GM12878 (cell line): ENCODE measurements around the gene BTBD19. TPM values are rescaled to one million over a fixed set of nuclear protein-coding genes. Genes with fewer than 3 reads are reported as not detected.

Source experiments
- ATAC-seq: fragments of 200-7000 bp; cut with Tn5 transposase; 3 replicates; pipeline ENCODE4 v1.9.1; 2020; ENCODE audit warnings: mild to moderate bottlenecking, moderate library complexity
- BruUV-seq: library from RNA; stranded (reverse); fragments of 400-500 nt; replicated peaks from 2 replicates; lab custom pipeline; 2021; lab: Mats Ljungman, UMichigan
- CTCF ChIA-PET: fragments of 300-600 bp; sonication (Branson Sonifier 250); formaldehyde crosslinking; extraction: SDS; loops from one replicate; lab custom pipeline; 2021; ENCODE audit warnings: inconsistent platforms; lab: Yijun Ruan, JAX
- POLR2A ChIA-PET: fragments of 350-600 bp; formaldehyde crosslinking; extraction: SDS; loops from one replicate; lab custom pipeline; 2021; ENCODE audit warnings: inconsistent platforms; lab: Charles Lee
- RAD21 ChIA-PET: fragments of 300-600 bp; sonication (Branson Sonifier 250); formaldehyde crosslinking; loops from one replicate; lab custom pipeline; 2023; ENCODE audit warnings: antibody characterized with exemption; ENCODE audit not compliant: unreplicated experiment; lab: Charles Lee
- SMC1A ChIA-PET: fragments of 300-600 bp; sonication (Branson Sonifier 250); formaldehyde crosslinking; loops from one replicate; lab custom pipeline; 2023; ENCODE audit not compliant: unreplicated experiment, uncharacterized antibody; lab: Charles Lee
- DNase-seq: peaks from one replicate; pipeline ENCODE4 v3.0.0-alpha.2; 2011; ENCODE audit warnings: low read depth, low spot score
- FAIRE-seq: peaks from 3 replicates; lab custom pipeline; 2011; peaks lifted over from hg19 to GRCh38; lab: Jason Lieb, UNC
- H2AFZ ChIP-seq: 2 replicates; pipeline ENCODE4 v1.6.0; 2011; ENCODE audit warnings: low read depth, low read length, control low read depth; ENCODE audit not compliant: control insufficient read depth
- H3K27ac ChIP-seq: 2 replicates; pipeline ENCODE4 v1.5.1; 2011; ENCODE audit warnings: control low read depth; ENCODE audit not compliant: control insufficient read depth, insufficient read depth
- H3K27me3 ChIP-seq, 2 experiments: replicated peaks in 1 of 2; 2 replicates each; pipeline versions ENCODE4 v1.6.0 to v1.6.1; 2011; ENCODE audit warnings: low read length in 1 of 2; ENCODE audit not compliant: control insufficient read depth in 2 of 2, insufficient read depth in 2 of 2
- H3K36me3 ChIP-seq, 2 experiments: 2 replicates each; pipeline ENCODE4 v1.5.1; 2011; ENCODE audit warnings: low read length in 1 of 2; ENCODE audit not compliant: control insufficient read depth in 2 of 2, insufficient read depth in 2 of 2
- H3K4me1 ChIP-seq: 2 replicates; pipeline ENCODE4 v1.6.1; 2011; ENCODE audit warnings: mild to moderate bottlenecking, low read length, moderate library complexity, mixed read lengths; ENCODE audit not compliant: control insufficient read depth, insufficient read depth
- H3K4me2 ChIP-seq: 2 replicates; pipeline ENCODE4 v1.6.0; 2011; ENCODE audit warnings: control low read depth; ENCODE audit not compliant: control insufficient read depth, insufficient read depth
- H3K4me3 ChIP-seq: fragments of 200-600 bp; sonication (generic); 2 replicates; pipeline ENCODE4 v1.5.1; 2016
- H3K79me2 ChIP-seq: 2 replicates; pipeline ENCODE4 v1.6.0; 2011; ENCODE audit warnings: low read length; ENCODE audit not compliant: control insufficient read depth, insufficient read depth
- H3K9ac ChIP-seq: 2 replicates; pipeline ENCODE4 v1.8.0; 2011; ENCODE audit warnings: low read length, control low read depth, mixed read lengths; ENCODE audit not compliant: control insufficient read depth, insufficient read depth
- H3K9me3 ChIP-seq: replicated peaks from 3 replicates; pipeline ENCODE4 v1.5.1; 2011; ENCODE audit warnings: mild to moderate bottlenecking, low read length; ENCODE audit not compliant: control insufficient read depth, insufficient read depth
- H4K20me1 ChIP-seq: 2 replicates; pipeline ENCODE4 v1.6.0; 2011; ENCODE audit not compliant: control insufficient read depth, insufficient read depth
- BHLHE40 ChIP-seq, 2 experiments: fragments of 450-650 bp in 1 of 2; IDR thresholded peaks; 2 replicates each; pipeline ENCODE4 v1.6.1; 2011 to 2017; ENCODE audit warnings: low read depth in 2 of 2, borderline replicate concordance in 1 of 2, improper control_type of control experiment in 1 of 2, low read length in 1 of 2, mild to moderate bottlenecking in 1 of 2
- EP300 ChIP-seq, 2 experiments: fragments of 150-350 bp in 1 of 2; IDR thresholded peaks; 2 replicates each; pipeline ENCODE4 v1.6.1; 2011 to 2012; ENCODE audit warnings: low read depth in 2 of 2, low read length in 2 of 2, borderline replicate concordance in 1 of 2, improper control_type of control experiment in 1 of 2, inconsistent platforms in 1 of 2; ENCODE audit not compliant: control insufficient read depth in 1 of 2
- ESRRA ChIP-seq: IDR thresholded peaks from 2 replicates; pipeline ENCODE4 v1.6.1; 2012; ENCODE audit warnings: mild to moderate bottlenecking, low read length, improper control_type of control experiment
- GABPA ChIP-seq: IDR thresholded peaks from 2 replicates; pipeline ENCODE4 v1.6.1; 2014; ENCODE audit warnings: antibody characterized with exemption, low read depth, mild to moderate bottlenecking, inconsistent platforms
- IRF3 ChIP-seq: fragments of 450-650 bp; IDR thresholded peaks from 2 replicates; pipeline ENCODE4 v1.6.1; 2014; ENCODE audit warnings: mild to moderate bottlenecking
- IRF5 ChIP-seq: fragments of 450-650 bp; IDR thresholded peaks from 2 replicates; pipeline ENCODE4 v1.6.1; 2017; ENCODE audit warnings: borderline replicate concordance
- SIN3A ChIP-seq: IDR thresholded peaks from 2 replicates; pipeline ENCODE4 v1.6.1; 2012; ENCODE audit warnings: low read depth, low read length, improper control_type of control experiment
- SMC3 ChIP-seq: IDR thresholded peaks from 2 replicates; pipeline ENCODE4 v1.6.1; 2011; ENCODE audit warnings: low read length, improper control_type of control experiment, borderline replicate concordance
- USF1 ChIP-seq: IDR thresholded peaks from 2 replicates; pipeline ENCODE4 v1.6.1; 2011; ENCODE audit warnings: borderline replicate concordance, low read depth, mild to moderate bottlenecking, moderate library complexity, mixed read lengths, low read length; ENCODE audit not compliant: insufficient read depth; ENCODE audit errors: extremely low read length
- ZBTB33 ChIP-seq: fragments of 450-650 bp; IDR thresholded peaks from 2 replicates; pipeline ENCODE4 v1.6.1; 2017; ENCODE audit warnings: mild to moderate bottlenecking
- ZNF207 ChIP-seq: fragments of 450-650 bp; IDR thresholded peaks from 2 replicates; pipeline ENCODE4 v1.6.1; 2014; ENCODE audit warnings: antibody characterized with exemption, mild to moderate bottlenecking, borderline replicate concordance
- ZNF622 ChIP-seq: fragments of 450-650 bp; IDR thresholded peaks from 2 replicates; pipeline ENCODE4 v1.6.1; 2017; ENCODE audit warnings: mild to moderate bottlenecking, inconsistent platforms
- WGBS: methylation state at CpG from one replicate; pipeline ENCODE4 v1.1.6; 2016; ENCODE audit warnings: low lambda C conversion rate; ENCODE audit not compliant: insufficient replicate concordance, insufficient coverage; ENCODE audit errors: missing lambda C conversion rate; 5-methylcytosine and 5-hydroxymethylcytosine counted together
- in situ Hi-C: fragments of 300-500 bp; cut with MboI; formaldehyde crosslinking; loops from 9 replicates; pipeline ENCODE4 v1.14.3; 2018; ENCODE audit warnings: mixed read lengths
- intact Hi-C: fragments of 100-400 bp; cut with micrococcal nuclease; formaldehyde crosslinking; loops from one replicate; pipeline ENCODE4 v1.14.2; 2022; ENCODE audit not compliant: unreplicated experiment
- polyA plus RNA-seq, 11 experiments: library from polyadenylated mRNA; depleted of rRNA in 4 of 11; unstranded in 6 of 11; stranded (reverse) in 5 of 11; fragments of >200 nt; fragmentation: Nextera tagmentation in 4 of 11; fragmentation: Illumina TruSeq in 1 of 11; extraction: Ambion mirVana in 4 of 11; extraction: Trizol in 1 of 11; gene quantifications; 1 replicate in 1 of 11; 2 replicates in 10 of 11; pipeline versions ENCODE4 v1.2.1 to v1.2.3, GENCODE V29; 2011 to 2016; ENCODE audit warnings: inconsistent platforms in 2 of 11, missing spikeins in 2 of 11, low read depth in 1 of 11
- total RNA-seq, 4 experiments: library from RNA; depleted of rRNA in 3 of 4; stranded (reverse); fragments of >200 nt in 3 of 4; fragmentation: Illumina TruSeq in 1 of 4; extraction: Trizol in 1 of 4; gene quantifications; 2 replicates each; pipeline versions ENCODE4 v1.2.1 to v1.2.3, GENCODE V29; 2013 to 2021
- TF ChIP-seq, protein P1 (sequence below), 3 experiments: IDR thresholded peaks in 2 of 3; conservative IDR thresholded peaks in 1 of 3; 2 replicates each; pipeline ENCODE4 v1.5.1; 2011; ENCODE audit warnings: low read depth in 3 of 3, low read length in 3 of 3, mild to moderate bottlenecking in 3 of 3, control low read depth in 2 of 3, moderate library complexity in 2 of 3, inconsistent platforms in 1 of 3, mixed read lengths in 1 of 3; ENCODE audit not compliant: control insufficient read depth in 2 of 3, insufficient read depth in 1 of 3; ENCODE audit errors: extremely low read depth in 1 of 3

The BTBD19 gene
- total and polyA plus RNA-seq, 10 of the 15 experiments (the other 5 are each of a cell fraction or from before 2014, with no cell fraction given), result 0.13 to 2.7 (median 0.42) TPM

DNA sequence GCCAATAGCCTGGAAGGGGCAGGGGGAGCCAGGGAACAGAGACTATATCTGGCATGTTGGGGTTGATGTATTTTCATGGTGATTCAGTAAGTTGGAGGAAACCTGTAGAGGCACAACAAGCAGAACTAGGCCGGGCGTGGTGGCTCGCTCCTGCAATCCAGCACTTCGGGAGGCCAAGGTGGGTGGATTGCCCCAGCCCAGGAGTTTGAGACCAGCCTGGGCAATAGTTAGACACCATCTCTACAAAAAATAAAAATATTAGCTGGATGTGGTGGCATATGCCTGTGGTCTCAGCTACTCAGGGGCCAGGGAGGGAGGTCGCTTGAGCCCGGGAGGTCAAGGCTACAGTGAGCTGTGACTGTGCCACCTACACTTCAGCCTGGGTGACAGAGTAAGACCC lies 44.9 kb downstream of the BTBD19 start:
- no peak overlapping the region for H2AFZ ChIP-seq
- SMC1A ChIA-PET, result interaction anchor here (0.9 to 1.5 kb wide), 3 partner anchors 27 to 640 kb away, joined by 3 to 5 read pairs (median 3); no protein-coding TSS in a partner anchor
- POLR2A ChIA-PET, result no interaction called here
- H4K20me1 ChIP-seq, result no peaks in the 10 kb centered on the region
- H3K27ac ChIP-seq, result no peak overlapping the region
- H3K9me3 ChIP-seq, result no peaks in the 10 kb centered on the region
- peaks cover 3% of the 10 kb centered on the region; the same call in 1 of the 2 replicates for H3K4me1 ChIP-seq
- H3K4me3 ChIP-seq, result no peak overlapping the region
- in situ Hi-C loops, result no loop called here
- no peaks in the 10 kb centered on the region for H3K27me3 ChIP-seq
- BruUV-seq, result no TSS peak
- H3K4me2 ChIP-seq, result no peak overlapping the region
- TF ChIP-seq SIN3A (no peak), ZNF622 (no peak), USF1 (no peak), EP300 (IDR thresholded peaks at IDR 0.05; ENCODE audit: borderline replicate concordance in 1 of 2, control insufficient read depth in 1 of 2, low read depth in 2 of 2, low read length in 2 of 2) (no peak), ZBTB33 (no peak), IRF5 (no peak), GABPA (no peak), ZNF207 (no peak), ESRRA (no peak), BHLHE40 (IDR thresholded peaks at IDR 0.05; ENCODE audit: borderline replicate concordance in 1 of 2, low read depth in 2 of 2, low read length in 1 of 2) (no peak), IRF3 (no peak), SMC3 (no peak)
- TF ChIP-seq, protein P1, sequence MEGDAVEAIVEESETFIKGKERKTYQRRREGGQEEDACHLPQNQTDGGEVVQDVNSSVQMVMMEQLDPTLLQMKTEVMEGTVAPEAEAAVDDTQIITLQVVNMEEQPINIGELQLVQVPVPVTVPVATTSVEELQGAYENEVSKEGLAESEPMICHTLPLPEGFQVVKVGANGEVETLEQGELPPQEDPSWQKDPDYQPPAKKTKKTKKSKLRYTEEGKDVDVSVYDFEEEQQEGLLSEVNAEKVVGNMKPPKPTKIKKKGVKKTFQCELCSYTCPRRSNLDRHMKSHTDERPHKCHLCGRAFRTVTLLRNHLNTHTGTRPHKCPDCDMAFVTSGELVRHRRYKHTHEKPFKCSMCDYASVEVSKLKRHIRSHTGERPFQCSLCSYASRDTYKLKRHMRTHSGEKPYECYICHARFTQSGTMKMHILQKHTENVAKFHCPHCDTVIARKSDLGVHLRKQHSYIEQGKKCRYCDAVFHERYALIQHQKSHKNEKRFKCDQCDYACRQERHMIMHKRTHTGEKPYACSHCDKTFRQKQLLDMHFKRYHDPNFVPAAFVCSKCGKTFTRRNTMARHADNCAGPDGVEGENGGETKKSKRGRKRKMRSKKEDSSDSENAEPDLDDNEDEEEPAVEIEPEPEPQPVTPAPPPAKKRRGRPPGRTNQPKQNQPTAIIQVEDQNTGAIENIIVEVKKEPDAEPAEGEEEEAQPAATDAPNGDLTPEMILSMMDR (IDR thresholded peaks at IDR 0.05 in 2 of 3, conservative IDR thresholded peaks at IDR 0.05 in 1 of 3; ENCODE audit: control insufficient read depth in 2 of 3, extremely low read depth in 1 of 3, insufficient read depth in 1 of 3, low read depth in 3 of 3, low read length in 3 of 3), result no peak
- no peak overlapping the region for H3K9ac ChIP-seq
- CTCF ChIA-PET, result interaction anchor here (0.6 to 1.2 kb wide), 2 partner anchors 12 to 38 kb away, joined by 3 to 4 read pairs; no protein-coding TSS in a partner anchor
- intact Hi-C loops, result no loop called here
- 97% methylated on average over 6 of the region's 6 CpGs for WGBS
- ATAC-seq (no peak), FAIRE-seq (no peak), DNase-seq (no peak)
- H3K79me2 ChIP-seq, result no peaks in the 10 kb centered on the region
- peaks cover 0 to 5% of the 10 kb centered on the region in 2 experiments; a peak in 2 of 4 replicates for H3K36me3 ChIP-seq
- RAD21 ChIA-PET, result no interaction called here
